Jurkat, Clone E6-1 (cell line): ENCODE measurements around the gene SGK1.

Experiments
- DNase-seq: peaks from one replicate; pipeline ENCODE4 v3.0.0-alpha.2; 2011; ENCODE audit warnings: low read depth, low spot score
- H3K4me3 ChIP-seq: 2 replicates; pipeline ENCODE4 v1.5.1; 2011; ENCODE audit warnings: mild to moderate bottlenecking, low read length, control low read depth, moderate library complexity

The SGK1 gene

GRCh38 chr6:134165561-134166201 lies 152.2 kb downstream of the SGK1 start:
- H3K4me3 ChIP-seq, result no peak overlapping the region
- DNase-seq, result no peak

- DNase-seq, result no peak
- no peak overlapping the region for H3K4me3 ChIP-seq
Observed at GRCh38 chr6:134164300-134164699, 153.6 kb downstream of the SGK1 start.

GRCh38 chr6:134162932-134163331 lies 155.0 kb downstream of the SGK1 start:
- no peak for DNase-seq
- H3K4me3 ChIP-seq, result no peak overlapping the region

GRCh38 chr6:134161041-134161440 lies 156.9 kb downstream of the SGK1 start:
- H3K4me3 ChIP-seq, result no peak overlapping the region
- DNase-seq, result no peak

GRCh38 chr6:134152767-134153485 lies 165.0 kb downstream of the SGK1 start:
- H3K4me3 ChIP-seq, result no peak overlapping the region
- no peak for DNase-seq

GRCh38 chr6:134148566-134148965 lies 169.3 kb downstream of the SGK1 start:
- no peak overlapping the region for H3K4me3 ChIP-seq
- no peak for DNase-seq

- no peak overlapping the region for H3K4me3 ChIP-seq
- no peak for DNase-seq
Observed at GRCh38 chr6:134147034-134147533, 170.8 kb downstream of the SGK1 start.

GRCh38 chr6:134146268-134147033 lies 171.5 kb downstream of the SGK1 start:
- H3K4me3 ChIP-seq, result no peak overlapping the region
- DNase-seq, result no peak

- no peak for DNase-seq
- no peak overlapping the region for H3K4me3 ChIP-seq
Observed at GRCh38 chr6:134145786-134146185, 172.1 kb downstream of the SGK1 start.

- no peak for DNase-seq
- no peak overlapping the region for H3K4me3 ChIP-seq
Observed at GRCh38 chr6:134138226-134138975, 179.5 kb downstream of the SGK1 start.

- H3K4me3 ChIP-seq, result no peak overlapping the region
- no peak for DNase-seq
Observed at GRCh38 chr6:134134654-134135053, 183.3 kb downstream of the SGK1 start.

- no peak overlapping the region for H3K4me3 ChIP-seq
- no peak for DNase-seq
Observed at GRCh38 chr6:134132494-134133141, 185.3 kb downstream of the SGK1 start.

GRCh38 chr6:134131530-134132139 lies 186.3 kb downstream of the SGK1 start:
- DNase-seq, result no peak
- no peak overlapping the region for H3K4me3 ChIP-seq

- DNase-seq, result no peak
- H3K4me3 ChIP-seq, result no peak overlapping the region
Observed at GRCh38 chr6:134128146-134128545, 189.8 kb downstream of the SGK1 start.

GRCh38 chr6:134123666-134124208 lies 194.2 kb downstream of the SGK1 start:
- H3K4me3 ChIP-seq, result no peak overlapping the region
- DNase-seq, result peak; percentile 59

- H3K4me3 ChIP-seq, result no peak overlapping the region
- DNase-seq, result no peak
Observed at GRCh38 chr6:134122775-134123174, 195.1 kb downstream of the SGK1 start.

- no peak for DNase-seq
- no peak overlapping the region for H3K4me3 ChIP-seq
Observed at GRCh38 chr6:134119486-134119885, 198.4 kb downstream of the SGK1 start.
